ENCODE data around the gene SAPCD2.

Gene SAPCD2

DNA sequence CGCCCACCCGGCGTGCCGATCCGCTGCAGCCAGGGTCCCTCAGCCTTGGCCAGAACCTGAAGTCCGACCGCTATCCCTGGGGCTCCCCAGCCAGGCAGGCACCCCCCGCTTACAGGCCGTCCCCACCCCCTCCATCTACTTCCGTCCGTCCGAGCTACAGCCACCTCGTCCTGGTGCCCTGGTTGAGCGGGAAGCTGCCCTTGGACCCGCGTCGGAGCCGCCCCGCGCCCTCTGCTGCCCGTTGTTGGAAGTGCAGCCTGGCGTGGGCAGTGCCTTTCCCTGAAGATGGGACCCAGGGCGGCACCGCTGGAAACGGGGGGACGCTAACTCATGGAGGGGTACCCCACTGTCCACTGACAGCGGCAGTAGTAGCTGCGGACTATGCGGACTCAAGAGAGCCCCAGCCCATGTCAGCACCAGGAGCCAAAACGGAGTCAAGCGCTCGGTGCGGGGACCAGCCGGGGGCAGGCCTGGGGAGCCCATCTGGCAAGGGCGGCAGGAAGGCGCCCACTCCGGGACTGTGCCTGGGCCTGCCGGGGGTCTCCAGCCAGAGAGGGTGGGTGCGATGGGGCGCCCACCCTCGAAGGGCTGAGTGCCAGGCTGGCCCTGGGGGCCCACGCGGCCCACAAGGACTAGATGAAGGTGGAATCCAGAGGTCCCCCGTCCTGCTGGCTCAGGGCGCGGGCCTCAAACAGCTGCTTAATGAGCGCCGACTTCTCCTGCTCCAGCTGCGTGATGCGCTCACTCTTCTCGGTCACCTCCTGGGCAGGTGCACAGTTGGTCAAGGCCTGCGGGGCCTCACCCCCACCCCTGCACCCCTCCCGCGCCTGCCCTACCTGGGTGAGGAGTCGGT lies 6.1 kb downstream of the SAPCD2 start (continued):
- TF ChIP-seq ZNF133 (tag by site-specific recombination; IDR thresholded peaks at IDR 0.05), result no peak
- 0 out of 2 replicates have a peak, but pooled peaks have one; percentile 22 for TF ChIP-seq KLF1 (tag by site-specific recombination; IDR thresholded peaks at IDR 0.05)
- no peak for TF ChIP-seq ZNF132 (tag by site-specific recombination; IDR thresholded peaks at IDR 0.05; ENCODE audit: borderline replicate concordance)
- peak; percentile 82 for TF ChIP-seq ZFHX2 (tag by site-specific recombination; conservative IDR thresholded peaks at IDR 0.05)
- no peak for TF ChIP-seq ZNF785 (tag by site-specific recombination; IDR thresholded peaks at IDR 0.05)
- TF ChIP-seq, protein P1, sequence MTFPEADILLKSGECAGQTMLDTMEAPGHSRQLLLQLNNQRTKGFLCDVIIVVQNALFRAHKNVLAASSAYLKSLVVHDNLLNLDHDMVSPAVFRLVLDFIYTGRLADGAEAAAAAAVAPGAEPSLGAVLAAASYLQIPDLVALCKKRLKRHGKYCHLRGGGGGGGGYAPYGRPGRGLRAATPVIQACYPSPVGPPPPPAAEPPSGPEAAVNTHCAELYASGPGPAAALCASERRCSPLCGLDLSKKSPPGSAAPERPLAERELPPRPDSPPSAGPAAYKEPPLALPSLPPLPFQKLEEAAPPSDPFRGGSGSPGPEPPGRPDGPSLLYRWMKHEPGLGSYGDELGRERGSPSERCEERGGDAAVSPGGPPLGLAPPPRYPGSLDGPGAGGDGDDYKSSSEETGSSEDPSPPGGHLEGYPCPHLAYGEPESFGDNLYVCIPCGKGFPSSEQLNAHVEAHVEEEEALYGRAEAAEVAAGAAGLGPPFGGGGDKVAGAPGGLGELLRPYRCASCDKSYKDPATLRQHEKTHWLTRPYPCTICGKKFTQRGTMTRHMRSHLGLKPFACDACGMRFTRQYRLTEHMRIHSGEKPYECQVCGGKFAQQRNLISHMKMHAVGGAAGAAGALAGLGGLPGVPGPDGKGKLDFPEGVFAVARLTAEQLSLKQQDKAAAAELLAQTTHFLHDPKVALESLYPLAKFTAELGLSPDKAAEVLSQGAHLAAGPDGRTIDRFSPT (tag by site-specific recombination; IDR thresholded peaks at IDR 0.05), result peak; percentile 85
- TF ChIP-seq EGR2 (tag by site-specific recombination; IDR thresholded peaks at IDR 0.05; ENCODE audit: low read depth), result peak; percentile 60
- TF ChIP-seq ZNF2 (tag by site-specific recombination; IDR thresholded peaks at IDR 0.05), result peak; percentile 86; the same call in 1 of the 2 replicates
- no peak for TF ChIP-seq ZSCAN4 (tag by site-specific recombination; IDR thresholded peaks at IDR 0.05)
- peak; percentile 27 for TF ChIP-seq ZBTB26 (tag by site-specific recombination; optimal IDR thresholded peaks at IDR 0.05)
- peak; percentile 95 for TF ChIP-seq CTCF (tag by site-specific recombination; IDR thresholded peaks at IDR 0.05)
- TF ChIP-seq ZNF302 (tag by site-specific recombination; IDR thresholded peaks at IDR 0.05; ENCODE audit: low read depth), result no peak
- TF ChIP-seq, protein P2, sequence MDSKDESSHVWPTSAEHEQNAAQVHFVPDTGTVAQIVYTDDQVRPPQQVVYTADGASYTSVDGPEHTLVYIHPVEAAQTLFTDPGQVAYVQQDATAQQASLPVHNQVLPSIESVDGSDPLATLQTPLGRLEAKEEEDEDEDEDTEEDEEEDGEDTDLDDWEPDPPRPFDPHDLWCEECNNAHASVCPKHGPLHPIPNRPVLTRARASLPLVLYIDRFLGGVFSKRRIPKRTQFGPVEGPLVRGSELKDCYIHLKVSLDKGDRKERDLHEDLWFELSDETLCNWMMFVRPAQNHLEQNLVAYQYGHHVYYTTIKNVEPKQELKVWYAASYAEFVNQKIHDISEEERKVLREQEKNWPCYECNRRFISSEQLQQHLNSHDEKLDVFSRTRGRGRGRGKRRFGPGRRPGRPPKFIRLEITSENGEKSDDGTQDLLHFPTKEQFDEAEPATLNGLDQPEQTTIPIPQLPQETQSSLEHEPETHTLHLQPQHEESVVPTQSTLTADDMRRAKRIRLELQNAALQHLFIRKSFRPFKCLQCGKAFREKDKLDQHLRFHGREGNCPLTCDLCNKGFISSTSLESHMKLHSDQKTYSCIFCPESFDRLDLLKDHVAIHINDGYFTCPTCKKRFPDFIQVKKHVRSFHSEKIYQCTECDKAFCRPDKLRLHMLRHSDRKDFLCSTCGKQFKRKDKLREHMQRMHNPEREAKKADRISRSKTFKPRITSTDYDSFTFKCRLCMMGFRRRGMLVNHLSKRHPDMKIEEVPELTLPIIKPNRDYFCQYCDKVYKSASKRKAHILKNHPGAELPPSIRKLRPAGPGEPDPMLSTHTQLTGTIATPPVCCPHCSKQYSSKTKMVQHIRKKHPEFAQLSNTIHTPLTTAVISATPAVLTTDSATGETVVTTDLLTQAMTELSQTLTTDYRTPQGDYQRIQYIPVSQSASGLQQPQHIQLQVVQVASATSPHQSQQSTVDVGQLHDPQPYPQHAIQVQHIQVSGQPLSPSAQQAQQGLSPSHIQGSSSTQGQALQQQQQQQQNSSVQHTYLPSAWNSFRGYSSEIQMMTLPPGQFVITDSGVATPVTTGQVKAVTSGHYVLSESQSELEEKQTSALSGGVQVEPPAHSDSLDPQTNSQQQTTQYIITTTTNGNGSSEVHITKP (tag by site-specific recombination; IDR thresholded peaks at IDR 0.05), result peak; percentile 81
- TF ChIP-seq ZBTB1 (tag by site-specific recombination; IDR thresholded peaks at IDR 0.05), result no peak
- TF ChIP-seq ZNF544 (tag by site-specific recombination; IDR thresholded peaks at IDR 0.05), result no peak
- TF ChIP-seq ZNF560 (tag by site-specific recombination; IDR thresholded peaks at IDR 0.05; ENCODE audit: borderline replicate concordance), result no peak
- TF ChIP-seq PBX3 (CRISPR knock-in tag; IDR thresholded peaks at IDR 0.05), result peak; percentile 64; the same call in 1 of the 2 replicates
- no peak for TF ChIP-seq ZNF239 (tag by site-specific recombination; IDR thresholded peaks at IDR 0.05)
- 0 out of 2 replicates have a peak, but pooled peaks have one; percentile 22 for TF ChIP-seq ZBTB17 (tag by site-specific recombination; IDR thresholded peaks at IDR 0.05)
- no peak for TF ChIP-seq ZNF155 (tag by site-specific recombination; IDR thresholded peaks at IDR 0.05)
